ENCODE results near the gene IQUB. TPM values are rescaled to one million over a fixed set of nuclear protein-coding genes. Genes with fewer than 3 reads are reported as not detected.
A peak's percentile ranks its signal among the peaks of the same experiment; 100 is the strongest.
"Not testable (repeated sequence)": the region's sequence is repeated elsewhere in the genome, so short reads cannot be mapped to it uniquely, and the experiment has no call there.

The IQUB gene
- total RNA-seq, 4 donors from 2014 or later: 5.4 to 11.7 (median 11.5) TPM

- H3K4me1 ChIP-seq: no peaks in the 10 kb centered on the region
- H3K27me3 ChIP-seq: no peaks in the 10 kb centered on the region
- H3K27ac ChIP-seq: no peak overlapping the region
- no peak overlapping the region for H3K4me3 ChIP-seq (replicated peaks in 1 of 3)
- H3K9me3 ChIP-seq: no peaks in the 10 kb centered on the region
- TF ChIP-seq, protein P1, sequence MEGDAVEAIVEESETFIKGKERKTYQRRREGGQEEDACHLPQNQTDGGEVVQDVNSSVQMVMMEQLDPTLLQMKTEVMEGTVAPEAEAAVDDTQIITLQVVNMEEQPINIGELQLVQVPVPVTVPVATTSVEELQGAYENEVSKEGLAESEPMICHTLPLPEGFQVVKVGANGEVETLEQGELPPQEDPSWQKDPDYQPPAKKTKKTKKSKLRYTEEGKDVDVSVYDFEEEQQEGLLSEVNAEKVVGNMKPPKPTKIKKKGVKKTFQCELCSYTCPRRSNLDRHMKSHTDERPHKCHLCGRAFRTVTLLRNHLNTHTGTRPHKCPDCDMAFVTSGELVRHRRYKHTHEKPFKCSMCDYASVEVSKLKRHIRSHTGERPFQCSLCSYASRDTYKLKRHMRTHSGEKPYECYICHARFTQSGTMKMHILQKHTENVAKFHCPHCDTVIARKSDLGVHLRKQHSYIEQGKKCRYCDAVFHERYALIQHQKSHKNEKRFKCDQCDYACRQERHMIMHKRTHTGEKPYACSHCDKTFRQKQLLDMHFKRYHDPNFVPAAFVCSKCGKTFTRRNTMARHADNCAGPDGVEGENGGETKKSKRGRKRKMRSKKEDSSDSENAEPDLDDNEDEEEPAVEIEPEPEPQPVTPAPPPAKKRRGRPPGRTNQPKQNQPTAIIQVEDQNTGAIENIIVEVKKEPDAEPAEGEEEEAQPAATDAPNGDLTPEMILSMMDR (IDR thresholded peaks at IDR 0.05): no peak
- TF ChIP-seq POLR2A (IDR thresholded peaks at IDR 0.05): no peak
- DNase-seq: no peak
- intact Hi-C loops (cut with DNase I): no loop called here
- no peaks in the 10 kb centered on the region for H3K36me3 ChIP-seq
- WGBS, 2 donors: 91 to 92% methylated on average over 2 of the region's 2 CpGs
Measured at GRCh38 chr7:123417580-123417979, 116.8 kb downstream of the IQUB start.

GRCh38 chr7:123415625-123416024 is 118.8 kb downstream of the IQUB start:
- Histone ChIP-seq H3K36me3 (no peaks in the 10 kb centered on the region), H3K4me1 (no peaks in the 10 kb centered on the region), H3K27me3 (no peaks in the 10 kb centered on the region), H3K9me3 (no peaks in the 10 kb centered on the region), H3K4me3 (replicated peaks in 1 of 3) (no peak overlapping the region), H3K27ac (no peak overlapping the region)
- intact Hi-C loops (cut with DNase I): no loop called here
- TF ChIP-seq, protein P1 (IDR thresholded peaks at IDR 0.05): no peak
- no peak for TF ChIP-seq POLR2A (IDR thresholded peaks at IDR 0.05)
- WGBS, 2 donors: 69 to 79% methylated on average over 1 of the region's 1 CpG
- DNase-seq: no peak

GRCh38 chr7:123410273-123410904 is 124.0 kb downstream of the IQUB start:
- H3K27me3 ChIP-seq: no peaks in the 10 kb centered on the region
- H3K9me3 ChIP-seq: no peaks in the 10 kb centered on the region
- no peaks in the 10 kb centered on the region for H3K36me3 ChIP-seq
- intact Hi-C loops (cut with DNase I): no loop called here
- peak overlapping the region in 1 of 3 donors; percentile 32 for H3K27ac ChIP-seq
- peak in 1 of 2 donors; percentile 7 for TF ChIP-seq POLR2A (IDR thresholded peaks at IDR 0.05)
- TF ChIP-seq, protein P1 (IDR thresholded peaks at IDR 0.05): no peak
- WGBS, 2 donors: 21% methylated on average over 1 of the region's 1 CpG
- H3K4me1 ChIP-seq: no peaks in the 10 kb centered on the region
- peak; percentile 34 to 57 for DNase-seq
- no peak overlapping the region for H3K4me3 ChIP-seq (replicated peaks in 1 of 3)

DNA sequence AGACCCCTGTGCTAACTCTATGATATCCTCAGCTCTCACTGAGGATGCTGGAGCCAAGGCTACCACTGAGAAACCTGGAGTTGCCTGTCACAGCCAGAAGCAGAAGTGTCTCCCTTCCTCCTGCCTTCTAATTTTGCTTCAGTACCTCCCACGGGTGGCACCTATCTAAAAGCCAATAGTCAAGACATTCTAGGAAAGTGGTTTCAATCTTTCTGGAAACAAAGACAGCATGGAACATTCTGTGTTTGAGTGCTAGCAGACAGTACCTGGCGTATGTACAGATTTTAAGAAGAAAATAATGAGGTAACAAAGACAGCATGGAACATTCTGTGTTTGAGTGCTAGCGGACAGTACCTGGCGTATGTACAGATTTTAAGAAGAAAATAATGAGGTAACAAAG is 126.4 kb downstream of the IQUB start:
- H3K36me3 ChIP-seq; H3K27me3 ChIP-seq; H3K4me1 ChIP-seq; H3K9me3 ChIP-seq; intact Hi-C loops (cut with DNase I); H3K27ac ChIP-seq; H3K4me3 ChIP-seq (replicated peaks in 1 of 3); DNase-seq: not testable (repeated sequence)
- WGBS, 2 donors: 92% methylated on average over 4 of the region's 4 CpGs

Small RNA genes lying within 50 kb of the gene (small RNA-seq; reads per million reads assigned to genes)
- not detected for gene RNU6-296P

Other genes with a start within 250 kb of the IQUB start
- gene NDUFA5, start 23.2 kb upstream of the IQUB start, total RNA-seq: 100 to 1,000 TPM; 107 to 129 (median 124) TPM
- gene ASB15, start 67.2 kb upstream of the IQUB start, total RNA-seq: not detected
- gene LMOD2, start 121.3 kb upstream of the IQUB start, total RNA-seq: not detected
- gene WASL, start 214.4 kb upstream of the IQUB start, total RNA-seq: 10 to 100 TPM; 48.1 to 61.6 (median 55.4) TPM

Measured in thyroid gland (tissue), 4 donors.